GM10266 (cell line): ENCODE measurements around the gene USP47.

Experiments used
- DNase-seq: peaks from one replicate; pipeline ENCODE4 v3.0.0; 2012; ENCODE audit errors: extremely low spot score
- TF ChIP-seq, protein P1 (sequence below): IDR thresholded peaks from 2 replicates; pipeline ENCODE4 v1.5.1; 2012; ENCODE audit warnings: mild to moderate bottlenecking, low read depth; ENCODE audit not compliant: control insufficient read depth, insufficient read depth; ENCODE audit errors: missing control alignments

Gene USP47

GRCh38 chr11:11976481-11977127 lies 134.8 kb downstream of the USP47 start:
- TF ChIP-seq, protein P1, sequence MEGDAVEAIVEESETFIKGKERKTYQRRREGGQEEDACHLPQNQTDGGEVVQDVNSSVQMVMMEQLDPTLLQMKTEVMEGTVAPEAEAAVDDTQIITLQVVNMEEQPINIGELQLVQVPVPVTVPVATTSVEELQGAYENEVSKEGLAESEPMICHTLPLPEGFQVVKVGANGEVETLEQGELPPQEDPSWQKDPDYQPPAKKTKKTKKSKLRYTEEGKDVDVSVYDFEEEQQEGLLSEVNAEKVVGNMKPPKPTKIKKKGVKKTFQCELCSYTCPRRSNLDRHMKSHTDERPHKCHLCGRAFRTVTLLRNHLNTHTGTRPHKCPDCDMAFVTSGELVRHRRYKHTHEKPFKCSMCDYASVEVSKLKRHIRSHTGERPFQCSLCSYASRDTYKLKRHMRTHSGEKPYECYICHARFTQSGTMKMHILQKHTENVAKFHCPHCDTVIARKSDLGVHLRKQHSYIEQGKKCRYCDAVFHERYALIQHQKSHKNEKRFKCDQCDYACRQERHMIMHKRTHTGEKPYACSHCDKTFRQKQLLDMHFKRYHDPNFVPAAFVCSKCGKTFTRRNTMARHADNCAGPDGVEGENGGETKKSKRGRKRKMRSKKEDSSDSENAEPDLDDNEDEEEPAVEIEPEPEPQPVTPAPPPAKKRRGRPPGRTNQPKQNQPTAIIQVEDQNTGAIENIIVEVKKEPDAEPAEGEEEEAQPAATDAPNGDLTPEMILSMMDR, result no peak
- no peak for DNase-seq

DNA sequence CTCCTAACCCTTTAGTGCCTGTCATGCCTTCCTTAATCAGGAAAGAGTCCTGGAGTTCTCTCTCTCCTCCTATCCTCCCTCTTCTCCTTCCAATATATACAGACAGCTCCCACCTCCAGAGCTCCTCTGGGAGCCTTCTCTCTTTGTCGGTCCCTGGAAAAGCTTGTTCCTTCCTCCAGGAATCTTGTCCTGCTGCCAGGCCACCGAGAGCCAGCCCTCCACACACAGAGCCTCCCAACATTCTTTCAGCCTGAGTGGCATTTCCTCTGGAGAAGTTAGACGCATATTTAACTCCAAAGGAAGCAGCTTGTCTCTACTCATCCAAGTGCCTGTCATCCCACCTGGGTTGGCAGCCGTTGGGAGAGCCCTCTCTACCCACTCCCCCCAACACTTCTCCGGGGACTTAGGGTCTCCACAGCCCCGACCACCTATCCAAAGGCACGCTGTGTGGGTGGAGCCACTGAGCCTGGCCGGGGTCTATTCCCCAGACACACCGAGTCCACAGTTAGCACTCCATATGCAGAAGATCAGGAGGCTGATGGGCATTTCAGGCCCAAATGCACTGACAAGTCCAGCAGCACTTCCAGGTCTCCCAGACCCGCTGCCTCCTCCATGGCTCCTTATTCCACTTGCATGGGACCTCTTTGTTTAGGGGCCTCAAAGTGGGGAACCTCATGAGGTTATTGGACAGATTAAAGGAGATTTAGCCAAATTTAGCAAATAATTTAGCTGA lies 135.6 kb downstream of the USP47 start:
- no peak for DNase-seq
- TF ChIP-seq, protein P1, result no peak

- TF ChIP-seq, protein P1, result no peak
- no peak for DNase-seq
These were observed 136.4 kb downstream of the USP47 start for GRCh38 chr11:11978098-11978637.

DNA sequence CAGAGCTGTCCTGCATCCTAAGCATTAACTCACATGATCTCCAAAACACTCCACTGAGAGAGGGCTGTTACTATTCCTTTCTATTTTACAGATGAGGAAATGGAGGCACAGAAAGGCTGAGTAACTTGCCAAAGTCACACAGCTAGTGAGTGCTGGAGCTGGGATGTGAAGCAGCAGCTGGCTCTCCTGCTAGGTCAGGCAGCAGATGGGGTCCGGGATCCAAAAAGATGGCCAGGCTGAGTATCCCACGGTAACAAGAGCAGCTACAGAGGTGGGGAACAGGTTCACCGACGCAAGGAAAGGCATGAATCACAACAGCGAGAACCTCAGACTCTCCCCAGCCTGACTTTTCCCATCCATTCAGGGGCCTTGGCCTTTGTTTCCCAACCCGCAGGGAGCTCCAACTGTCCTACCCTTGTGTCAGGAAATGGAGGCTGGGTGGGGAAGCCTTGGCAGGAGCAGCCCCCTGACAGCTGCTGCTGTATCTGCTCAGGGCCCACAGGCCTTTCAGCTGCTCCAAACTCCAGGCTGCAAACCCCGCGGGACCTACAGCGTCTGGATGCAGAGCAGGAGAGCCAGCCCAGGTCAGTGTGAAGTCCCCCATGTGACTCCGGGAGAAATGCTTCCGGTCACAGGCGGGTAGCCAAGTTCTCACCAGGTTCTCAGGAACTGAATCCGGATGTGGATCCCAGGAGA lies 137.2 kb downstream of the USP47 start:
- TF ChIP-seq, protein P1, result no peak
- no peak for DNase-seq

GRCh38 chr11:11979488-11980117 lies 137.8 kb downstream of the USP47 start:
- TF ChIP-seq, protein P1, result no peak
- no peak for DNase-seq

DNA sequence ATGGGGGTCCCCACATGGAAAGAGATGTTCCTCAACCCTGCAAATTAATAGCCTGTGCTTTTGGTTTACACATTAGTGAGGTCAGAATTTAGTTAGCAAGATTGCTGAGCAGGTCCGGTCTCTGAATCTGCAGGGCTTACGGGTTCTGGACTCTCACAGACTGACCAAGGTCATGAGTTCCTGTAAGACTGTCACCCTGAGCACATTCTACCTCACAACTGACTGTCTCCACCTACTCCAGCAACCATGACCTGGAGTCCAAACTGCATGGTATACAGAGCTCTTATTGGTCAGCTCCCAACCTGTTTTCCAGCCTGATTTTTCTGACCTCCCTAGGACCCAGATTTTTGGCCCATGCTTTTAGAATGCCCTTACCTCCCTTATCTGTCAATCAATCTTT lies 138.4 kb downstream of the USP47 start:
- no peak for DNase-seq
- TF ChIP-seq, protein P1, result no peak

DNA sequence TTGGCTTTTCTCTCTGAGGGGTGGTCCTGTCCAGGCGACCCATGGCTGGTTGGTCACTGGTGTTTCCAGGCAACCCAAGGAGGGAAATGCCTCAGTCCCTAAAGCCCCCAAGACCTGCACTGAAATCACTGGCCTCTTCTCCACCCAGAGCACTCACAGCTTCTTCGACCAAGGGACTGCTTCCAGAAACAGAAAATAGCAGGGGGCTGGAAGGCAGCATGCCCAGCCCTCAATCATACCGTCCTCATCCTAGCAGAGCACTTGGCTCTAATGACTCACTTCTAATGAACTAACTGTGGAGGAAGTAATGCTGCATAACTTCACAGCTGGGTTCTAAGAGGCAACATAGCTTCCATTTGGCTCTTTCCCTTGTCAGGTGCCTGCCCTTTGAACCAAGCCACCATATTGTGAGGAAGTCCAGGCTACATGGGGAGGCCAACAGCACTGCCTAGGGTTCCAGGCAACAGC lies 139.1 kb downstream of the USP47 start:
- DNase-seq, result no peak

More for the DNA sequence above, 139.1 kb downstream of the USP47 start:
- TF ChIP-seq, protein P1, result no peak
